HL-60 (cell line): ENCODE measurements around the gene AKR1B15.

Experiments
- DNase-seq, 2 experiments: peaks; one replicate each; pipeline ENCODE4 v3.0.0-alpha.2; 2010 to 2020; ENCODE audit warnings: low read depth in 1 of 2, low spot score in 1 of 2
- H3K27ac ChIP-seq: fragments of 250-450 bp; sonication (Bioruptor Pico); replicated peaks from 2 replicates; pipeline ENCODE4 v1.5.1; 2020; ENCODE audit warnings: mild to moderate bottlenecking, moderate library complexity
- H3K27me3 ChIP-seq: fragments of 250-450 bp; sonication (Bioruptor Pico); 2 replicates; pipeline ENCODE4 v1.5.1; 2021; ENCODE audit warnings: mild to moderate bottlenecking, moderate library complexity; ENCODE audit not compliant: insufficient read depth, poor library complexity, severe bottlenecking
- H3K4me3 ChIP-seq: replicated peaks from 2 replicates; pipeline ENCODE4 v1.5.1; 2011; ENCODE audit warnings: mild to moderate bottlenecking, control low read depth, low read length; ENCODE audit not compliant: insufficient read depth
- CTCF ChIP-seq: IDR thresholded peaks from one replicate; pipeline ENCODE4 v1.5.1; 2011; ENCODE audit warnings: low read length, control low read depth, inconsistent platforms; ENCODE audit not compliant: insufficient read depth
- GABPA ChIP-seq: IDR thresholded peaks from 2 replicates; pipeline ENCODE4 v1.6.1; 2012; ENCODE audit warnings: low read depth
- POLR2AphosphoS5 ChIP-seq: IDR thresholded peaks from 2 replicates; pipeline ENCODE4 v1.6.1; 2012; ENCODE audit warnings: low read depth
- REST ChIP-seq: IDR thresholded peaks from 2 replicates; pipeline ENCODE4 v1.6.1; 2012; ENCODE audit warnings: low read depth; ENCODE audit not compliant: insufficient replicate concordance
- SPI1 ChIP-seq: IDR thresholded peaks from 2 replicates; pipeline ENCODE4 v1.6.1; 2012; ENCODE audit warnings: low read depth, mild to moderate bottlenecking, borderline replicate concordance

The AKR1B15 gene

GRCh38 chr7:134542195-134542771 is 6.6 kb upstream of the AKR1B15 start:
- Histone ChIP-seq H3K27me3 (no peaks in the 10 kb centered on the region), H3K27ac (no peak overlapping the region), H3K4me3 (no peak overlapping the region)
- no peak for DNase-seq
- no peak for TF ChIP-seq GABPA
- no peak for TF ChIP-seq SPI1
- TF ChIP-seq CTCF: no peak
- TF ChIP-seq POLR2AphosphoS5: no peak
- no peak for TF ChIP-seq REST

- Histone ChIP-seq H3K27me3 (no peaks in the 10 kb centered on the region), H3K27ac (no peak overlapping the region), H3K4me3 (no peak overlapping the region)
- DNase-seq: no peak
- TF ChIP-seq GABPA (no peak), CTCF (no peak), REST (no peak), POLR2AphosphoS5 (no peak), SPI1 (no peak)
Measured at GRCh38 chr7:134545380-134545779, 3.5 kb upstream of the AKR1B15 start.

- no peak for TF ChIP-seq GABPA
- no peak for TF ChIP-seq REST
- TF ChIP-seq CTCF: no peak
- H3K27ac ChIP-seq: no peak overlapping the region
- H3K27me3 ChIP-seq: no peaks in the 10 kb centered on the region
- H3K4me3 ChIP-seq: no peak overlapping the region
- DNase-seq: no peak
Measured at GRCh38 chr7:134545918-134546317, 3.0 kb upstream of the AKR1B15 start.
